ENCODE results near the gene PDSS2. TPM values are rescaled to one million over a fixed set of nuclear protein-coding genes. Genes with fewer than 3 reads are reported as not detected.

The PDSS2 gene
- total RNA-seq, 1 experiment from 2014 or later: 10.2 TPM

DNA sequence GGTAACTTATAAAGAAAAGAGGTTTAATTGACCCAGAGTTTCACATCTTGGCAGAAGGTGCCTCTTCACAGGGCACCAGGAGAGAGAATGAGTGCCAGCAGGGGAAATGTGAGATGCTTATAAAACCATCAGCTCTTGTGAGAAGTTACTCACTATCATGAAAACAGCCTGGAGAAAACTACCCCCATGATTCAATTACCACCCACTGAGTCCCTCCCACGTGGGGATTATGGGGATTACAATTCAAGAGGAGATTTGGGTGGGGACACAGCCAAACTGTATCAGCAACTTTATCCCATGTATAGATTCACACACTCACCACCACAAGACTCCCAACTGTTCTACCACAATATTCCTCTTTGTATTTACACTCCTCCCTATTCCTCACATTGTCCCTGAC lies 10.6 kb downstream of the PDSS2 start:
- CTCF ChIA-PET: no interaction called here
- Mint-ChIP-seq H3K36me3 (ENCODE audit: insufficient read depth, unreplicated experiment) (peaks cover 4% of the 10 kb centered on the region), H3K4me1 (ENCODE audit: insufficient read depth, unreplicated experiment) (no peaks in the 10 kb centered on the region), H3K4me3 (ENCODE audit: unreplicated experiment) (no peak overlapping the region), H3K27ac (ENCODE audit: low read depth, unreplicated experiment) (no peak overlapping the region), H3K9me3 (ENCODE audit: unreplicated experiment) (peaks cover 17% of the 10 kb centered on the region), H3K27me3 (ENCODE audit: insufficient read depth, unreplicated experiment) (no peaks in the 10 kb centered on the region)
- intact Hi-C loops (cut with micrococcal nuclease): no loop called here
- BruUV-seq (replicated peaks): no TSS peak
- DNase-seq (ENCODE audit: unreplicated experiment): no peak
- TF ChIP-seq, protein P1, sequence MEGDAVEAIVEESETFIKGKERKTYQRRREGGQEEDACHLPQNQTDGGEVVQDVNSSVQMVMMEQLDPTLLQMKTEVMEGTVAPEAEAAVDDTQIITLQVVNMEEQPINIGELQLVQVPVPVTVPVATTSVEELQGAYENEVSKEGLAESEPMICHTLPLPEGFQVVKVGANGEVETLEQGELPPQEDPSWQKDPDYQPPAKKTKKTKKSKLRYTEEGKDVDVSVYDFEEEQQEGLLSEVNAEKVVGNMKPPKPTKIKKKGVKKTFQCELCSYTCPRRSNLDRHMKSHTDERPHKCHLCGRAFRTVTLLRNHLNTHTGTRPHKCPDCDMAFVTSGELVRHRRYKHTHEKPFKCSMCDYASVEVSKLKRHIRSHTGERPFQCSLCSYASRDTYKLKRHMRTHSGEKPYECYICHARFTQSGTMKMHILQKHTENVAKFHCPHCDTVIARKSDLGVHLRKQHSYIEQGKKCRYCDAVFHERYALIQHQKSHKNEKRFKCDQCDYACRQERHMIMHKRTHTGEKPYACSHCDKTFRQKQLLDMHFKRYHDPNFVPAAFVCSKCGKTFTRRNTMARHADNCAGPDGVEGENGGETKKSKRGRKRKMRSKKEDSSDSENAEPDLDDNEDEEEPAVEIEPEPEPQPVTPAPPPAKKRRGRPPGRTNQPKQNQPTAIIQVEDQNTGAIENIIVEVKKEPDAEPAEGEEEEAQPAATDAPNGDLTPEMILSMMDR (IDR thresholded peaks at IDR 0.05; ENCODE audit: unreplicated experiment): no peak
- POLR2A ChIA-PET: no interaction called here

DNA sequence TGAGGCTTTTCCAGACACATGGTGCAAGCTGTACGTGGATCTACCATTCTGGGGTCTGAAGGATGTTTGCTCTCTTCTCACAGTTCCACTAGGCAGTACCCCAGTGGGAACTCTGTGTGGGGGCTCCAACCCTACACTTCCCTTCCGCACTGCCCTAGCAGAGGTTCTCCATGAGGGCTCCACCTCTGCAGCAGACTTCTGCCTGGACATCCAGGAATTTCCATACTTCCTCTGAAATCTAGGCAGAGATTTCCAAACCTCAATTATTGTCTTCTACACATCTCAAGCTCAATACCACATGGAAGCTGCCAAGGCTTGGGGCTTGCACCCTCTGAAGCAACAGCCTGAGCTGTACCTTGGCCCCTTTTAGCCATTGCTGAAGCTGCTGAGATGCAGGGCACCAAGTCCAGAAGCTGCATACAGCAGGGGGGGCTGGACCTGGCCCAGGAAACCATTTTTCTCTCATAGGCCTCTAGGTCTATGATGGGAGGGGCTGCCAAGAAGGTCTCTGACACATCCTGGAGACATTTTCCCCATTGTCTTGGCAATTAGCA lies 11.6 kb downstream of the PDSS2 start:
- Mint-ChIP-seq H3K4me1 (ENCODE audit: insufficient read depth, unreplicated experiment) (no peaks in the 10 kb centered on the region), H3K27ac (ENCODE audit: low read depth, unreplicated experiment) (no peak overlapping the region), H3K4me3 (ENCODE audit: unreplicated experiment) (no peak overlapping the region), H3K27me3 (ENCODE audit: insufficient read depth, unreplicated experiment) (no peaks in the 10 kb centered on the region), H3K9me3 (ENCODE audit: unreplicated experiment) (peaks cover 17% of the 10 kb centered on the region), H3K36me3 (ENCODE audit: insufficient read depth, unreplicated experiment) (peaks cover under 1% of the 10 kb centered on the region)
- intact Hi-C loops (cut with micrococcal nuclease): no loop called here
- no TSS peak for BruUV-seq (replicated peaks)
- POLR2A ChIA-PET: no interaction called here
- CTCF ChIA-PET: no interaction called here
- no peak for DNase-seq (ENCODE audit: unreplicated experiment)
- TF ChIP-seq, protein P1 (IDR thresholded peaks at IDR 0.05; ENCODE audit: unreplicated experiment): no peak

DNA sequence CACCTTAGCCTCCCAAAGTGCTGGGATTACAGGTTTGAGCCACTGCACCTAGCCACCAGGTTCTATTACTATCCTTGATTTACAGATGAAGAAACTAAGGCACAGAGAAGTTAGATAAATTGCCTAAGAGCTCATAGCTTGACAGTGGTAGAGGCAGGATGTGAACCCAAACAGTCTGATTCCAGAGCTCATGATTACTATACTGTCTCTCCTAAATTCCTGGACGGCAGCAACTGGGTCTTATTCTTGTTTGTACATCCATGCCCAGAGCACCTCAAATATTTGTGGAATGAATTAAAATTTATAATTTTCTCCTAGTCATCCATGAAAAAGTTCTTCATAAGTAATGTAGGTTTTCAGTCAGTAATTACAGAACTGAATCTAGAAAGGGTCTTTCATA lies 15.1 kb downstream of the PDSS2 start:
- Mint-ChIP-seq H3K36me3 (ENCODE audit: insufficient read depth, unreplicated experiment) (no peaks in the 10 kb centered on the region), H3K27ac (ENCODE audit: low read depth, unreplicated experiment) (no peak overlapping the region), H3K27me3 (ENCODE audit: insufficient read depth, unreplicated experiment) (no peaks in the 10 kb centered on the region), H3K9me3 (ENCODE audit: unreplicated experiment) (peaks cover 13% of the 10 kb centered on the region), H3K4me1 (ENCODE audit: insufficient read depth, unreplicated experiment) (no peaks in the 10 kb centered on the region), H3K4me3 (ENCODE audit: unreplicated experiment) (no peak overlapping the region)
- no peak for DNase-seq (ENCODE audit: unreplicated experiment)
- BruUV-seq (replicated peaks): no TSS peak
- TF ChIP-seq, protein P1 (IDR thresholded peaks at IDR 0.05; ENCODE audit: unreplicated experiment): no peak
- intact Hi-C loops (cut with micrococcal nuclease): no loop called here
- ChIA-PET CTCF (interaction anchor here (0.6 to 0.9 kb wide), 3 partner anchors 15 to 209 kb away, joined by 3 read pairs; no protein-coding TSS in a partner anchor), POLR2A (no interaction called here)

DNA sequence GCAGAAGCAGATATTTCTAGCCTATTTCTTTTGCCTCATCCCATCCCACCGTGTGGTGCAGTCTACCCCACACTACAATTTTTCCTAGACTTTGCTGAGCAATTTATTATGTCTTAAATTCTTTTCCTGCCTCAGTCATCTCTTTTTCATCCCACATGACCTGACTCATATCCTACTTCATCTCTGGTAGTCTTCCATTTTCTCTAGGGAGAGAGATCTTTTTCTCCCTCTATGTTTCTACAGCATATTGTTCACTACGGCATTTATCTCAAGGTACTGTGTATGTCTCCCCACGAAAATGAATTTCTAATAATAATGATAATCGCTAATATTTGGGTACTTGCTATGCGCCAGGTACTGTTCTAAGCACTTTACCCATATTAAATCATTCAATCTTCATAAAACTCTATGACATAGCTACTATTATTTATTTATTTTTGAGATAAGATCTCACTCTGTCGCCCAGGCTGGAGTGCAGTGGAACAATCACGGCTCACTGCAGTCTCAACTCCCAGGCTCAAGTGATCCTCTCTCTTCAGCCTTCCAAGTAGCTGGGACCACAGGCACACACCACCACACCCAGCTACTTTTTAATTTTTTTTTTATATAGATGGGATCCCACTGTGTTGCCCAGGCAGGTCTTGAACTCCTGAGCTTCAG lies 15.6 kb downstream of the PDSS2 start:
- DNase-seq (ENCODE audit: unreplicated experiment): no peak
- Mint-ChIP-seq H3K4me1 (ENCODE audit: insufficient read depth, unreplicated experiment) (no peaks in the 10 kb centered on the region), H3K27ac (ENCODE audit: low read depth, unreplicated experiment) (no peak overlapping the region), H3K27me3 (ENCODE audit: insufficient read depth, unreplicated experiment) (no peaks in the 10 kb centered on the region), H3K4me3 (ENCODE audit: unreplicated experiment) (no peak overlapping the region), H3K9me3 (ENCODE audit: unreplicated experiment) (peaks cover 8% of the 10 kb centered on the region), H3K36me3 (ENCODE audit: insufficient read depth, unreplicated experiment) (no peaks in the 10 kb centered on the region)
- CTCF ChIA-PET: interaction anchor here (0.6 to 0.9 kb wide), 3 partner anchors 15 to 26 kb away, joined by 3 to 4 read pairs (median 3); no protein-coding TSS in a partner anchor
- intact Hi-C loops (cut with micrococcal nuclease): no loop called here
- POLR2A ChIA-PET: no interaction called here
- no TSS peak for BruUV-seq (replicated peaks)
- TF ChIP-seq, protein P1 (IDR thresholded peaks at IDR 0.05; ENCODE audit: unreplicated experiment): no peak
